ENCODE measurements around the gene ARHGAP6. TPM values are rescaled to one million over a fixed set of nuclear protein-coding genes. Genes with fewer than 3 reads are reported as not detected.

The ARHGAP6 gene
- total and polyA plus RNA-seq, 2 of the 13 experiments (the other 11 are each of a cell fraction or from before 2014, with no cell fraction given), result 0.11 TPM; not detected in 1

DNA sequence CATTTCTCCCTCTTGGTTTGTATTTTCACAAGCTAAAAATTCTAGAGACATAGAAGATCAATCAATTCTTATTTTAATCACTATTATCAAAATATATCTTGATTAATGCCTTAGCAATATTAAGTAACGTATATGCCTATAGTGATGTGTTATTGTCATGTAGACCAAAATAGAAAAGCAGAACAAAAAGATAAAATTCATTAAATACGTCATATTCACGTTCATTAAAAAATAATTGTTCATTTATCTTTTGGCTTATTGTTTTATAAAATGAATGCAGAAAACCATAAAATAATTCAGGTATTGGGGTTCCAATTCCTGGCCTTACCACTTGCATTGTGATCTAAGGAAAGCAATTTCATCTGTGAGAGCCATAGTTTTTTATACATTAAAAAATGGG is 300.3 kb downstream of the ARHGAP6 start (continued):
- TF ChIP-seq SKIL (CRISPR knock-in tag; IDR thresholded peaks at IDR 0.05; ENCODE audit: borderline replicate concordance) (no peak), ZMYM3 (CRISPR knock-in tag; IDR thresholded peaks at IDR 0.05) (no peak), KDM2A (CRISPR knock-in tag; IDR thresholded peaks at IDR 0.05; ENCODE audit: borderline replicate concordance, low read depth) (no peak), CHD2 (IDR thresholded peaks at IDR 0.05; ENCODE audit: low read depth, low read length) (no peak), KDM6A (CRISPR knock-in tag; IDR thresholded peaks at IDR 0.05; ENCODE audit: low read depth) (no peak), ZNF343 (CRISPR knock-in tag; IDR thresholded peaks at IDR 0.05) (no peak)
- TF ChIP-seq, protein P1, sequence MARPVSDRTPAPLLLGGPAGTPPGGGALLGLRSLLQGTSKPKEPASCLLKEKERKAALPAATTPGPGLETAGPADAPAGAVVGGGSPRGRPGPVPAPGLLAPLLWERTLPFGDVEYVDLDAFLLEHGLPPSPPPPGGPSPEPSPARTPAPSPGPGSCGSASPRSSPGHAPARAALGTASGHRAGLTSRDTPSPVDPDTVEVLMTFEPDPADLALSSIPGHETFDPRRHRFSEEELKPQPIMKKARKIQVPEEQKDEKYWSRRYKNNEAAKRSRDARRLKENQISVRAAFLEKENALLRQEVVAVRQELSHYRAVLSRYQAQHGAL (CRISPR knock-in tag; IDR thresholded peaks at IDR 0.05; ENCODE audit: not compliant biosample characterization), result no peak

GRCh38 chrX:11364835-11365234 is 300.9 kb downstream of the ARHGAP6 start:
- ChIA-PET CTCF (ENCODE audit: low intra/inter-chr PET ratio, low total read pairs) (no interaction called here), POLR2A (no interaction called here)
- no TSS peak for BruUV-seq (replicated peaks)
- Histone ChIP-seq H3K36me3 (replicated peaks in 1 of 2; ENCODE audit: control insufficient read depth in 1 of 2, insufficient read depth in 2 of 2, low read length in 2 of 2) (no peaks in the 10 kb centered on the region), H3K27me3 (ENCODE audit: control insufficient read depth in 1 of 2, insufficient read depth in 2 of 2, low read length in 2 of 2) (no peaks in the 10 kb centered on the region), H2AFZ (ENCODE audit: low read length) (no peak overlapping the region), H3K79me2 (ENCODE audit: insufficient read depth, low read length) (no peaks in the 10 kb centered on the region), H4K20me1 (ENCODE audit: insufficient read depth, low read length) (no peaks in the 10 kb centered on the region), H3K9me3 (ENCODE audit: low read length) (no peaks in the 10 kb centered on the region), H3K27ac (ENCODE audit: extremely low read length, insufficient read depth, low read length) (no peak overlapping the region), H3K4me1 (ENCODE audit: insufficient read depth, low read length) (no peaks in the 10 kb centered on the region), H3K4me3 (replicated peaks in 1 of 3; ENCODE audit: insufficient read depth in 1 of 3, low read depth in 2 of 3, low read length in 3 of 3) (no peak overlapping the region), H3K9ac (ENCODE audit: insufficient read depth, low read depth, low read length) (no peak overlapping the region), H3K4me2 (ENCODE audit: low read depth, low read length) (no peak overlapping the region)
- WGBS (ENCODE audit: low lambda C conversion rate), result 19% methylated on average over 2 of the region's 3 CpGs
- DNase-seq (ENCODE audit: low spot score), result no peak
- in situ Hi-C loops (cut with HindIII; ENCODE audit: extremely low pct_ligation_motif_present, low pct_unique_long_range_greater_than_20kb) (no loop called here), intact Hi-C loops (cut with micrococcal nuclease; ENCODE audit: unreplicated experiment) (no loop called here)
- no peak for ATAC-seq
- FAIRE-seq, result no peak
- TF ChIP-seq MAFK (conservative IDR thresholded peaks at IDR 0.05 in 1 of 2, IDR thresholded peaks at IDR 0.05 in 1 of 2; ENCODE audit: low read length in 2 of 2) (no peak), NCOA1 (CRISPR knock-in tag; IDR thresholded peaks at IDR 0.05) (no peak), KMT2B (CRISPR knock-in tag; IDR thresholded peaks at IDR 0.05) (no peak), JARID2 (CRISPR knock-in tag; IDR thresholded peaks at IDR 0.05; ENCODE audit: insufficient replicate concordance) (no peak), ZNF296 (CRISPR knock-in tag; conservative IDR thresholded peaks at IDR 0.05) (no peak), ATF7 (IDR thresholded peaks at IDR 0.05) (no peak), ATF7 (CRISPR knock-in tag; IDR thresholded peaks at IDR 0.05) (no peak)
- TF ChIP-seq, protein P2, sequence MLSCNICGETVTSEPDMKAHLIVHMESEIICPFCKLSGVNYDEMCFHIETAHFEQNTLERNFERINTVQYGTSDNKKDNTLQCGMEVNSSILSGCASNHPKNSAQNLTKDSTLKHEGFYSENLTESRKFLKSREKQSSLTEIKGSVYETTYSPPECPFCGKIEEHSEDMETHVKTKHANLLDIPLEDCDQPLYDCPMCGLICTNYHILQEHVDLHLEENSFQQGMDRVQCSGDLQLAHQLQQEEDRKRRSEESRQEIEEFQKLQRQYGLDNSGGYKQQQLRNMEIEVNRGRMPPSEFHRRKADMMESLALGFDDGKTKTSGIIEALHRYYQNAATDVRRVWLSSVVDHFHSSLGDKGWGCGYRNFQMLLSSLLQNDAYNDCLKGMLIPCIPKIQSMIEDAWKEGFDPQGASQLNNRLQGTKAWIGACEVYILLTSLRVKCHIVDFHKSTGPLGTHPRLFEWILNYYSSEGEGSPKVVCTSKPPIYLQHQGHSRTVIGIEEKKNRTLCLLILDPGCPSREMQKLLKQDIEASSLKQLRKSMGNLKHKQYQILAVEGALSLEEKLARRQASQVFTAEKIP (CRISPR knock-in tag; IDR thresholded peaks at IDR 0.05; ENCODE audit: borderline replicate concordance), result no peak

Measured in HepG2 (cell line).